Epithelial cell of esophagus (primary cell): Measurements from ENCODE around the gene RSL1D1.
A peak's percentile ranks its signal among the peaks of the same experiment; 100 is the strongest.

Experiments used
- DNase-seq: peaks from one replicate; pipeline ENCODE4 v3.0.0; 2010; ENCODE audit warnings: low read depth
- H3K4me3 ChIP-seq: 2 replicates; pipeline ENCODE4 v1.5.1; 2011; ENCODE audit warnings: mild to moderate bottlenecking, low read length, control low read depth
- TF ChIP-seq, protein P1 (sequence below): IDR thresholded peaks from 2 replicates; pipeline ENCODE4 v1.5.1; 2011; ENCODE audit warnings: low read depth, mild to moderate bottlenecking, low read length, control low read depth, inconsistent platforms; ENCODE audit not compliant: insufficient read depth; ENCODE audit errors: missing control alignments

Gene RSL1D1

DNA sequence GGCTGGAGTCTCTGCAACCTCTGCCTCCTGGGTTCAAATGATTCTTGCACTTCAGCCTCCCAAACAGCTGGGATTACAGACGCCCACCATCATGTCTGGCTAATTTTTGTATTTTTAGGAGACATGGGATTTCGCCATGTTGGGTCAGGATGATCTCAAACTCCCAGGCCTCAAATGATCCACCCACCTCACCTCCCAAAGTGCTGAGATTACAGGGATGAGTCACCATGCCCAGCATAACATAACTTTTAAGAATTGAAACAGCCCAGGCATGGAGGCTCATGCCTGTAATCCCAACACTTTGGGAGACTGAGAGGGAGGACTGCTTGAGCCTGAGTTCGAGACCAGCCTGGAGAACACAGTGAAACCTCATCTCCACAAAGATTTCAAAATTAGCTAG, 2.5 kb downstream of the RSL1D1 start:
- no peak overlapping the region for H3K4me3 ChIP-seq
- peak; percentile 67 for DNase-seq
- TF ChIP-seq, protein P1, sequence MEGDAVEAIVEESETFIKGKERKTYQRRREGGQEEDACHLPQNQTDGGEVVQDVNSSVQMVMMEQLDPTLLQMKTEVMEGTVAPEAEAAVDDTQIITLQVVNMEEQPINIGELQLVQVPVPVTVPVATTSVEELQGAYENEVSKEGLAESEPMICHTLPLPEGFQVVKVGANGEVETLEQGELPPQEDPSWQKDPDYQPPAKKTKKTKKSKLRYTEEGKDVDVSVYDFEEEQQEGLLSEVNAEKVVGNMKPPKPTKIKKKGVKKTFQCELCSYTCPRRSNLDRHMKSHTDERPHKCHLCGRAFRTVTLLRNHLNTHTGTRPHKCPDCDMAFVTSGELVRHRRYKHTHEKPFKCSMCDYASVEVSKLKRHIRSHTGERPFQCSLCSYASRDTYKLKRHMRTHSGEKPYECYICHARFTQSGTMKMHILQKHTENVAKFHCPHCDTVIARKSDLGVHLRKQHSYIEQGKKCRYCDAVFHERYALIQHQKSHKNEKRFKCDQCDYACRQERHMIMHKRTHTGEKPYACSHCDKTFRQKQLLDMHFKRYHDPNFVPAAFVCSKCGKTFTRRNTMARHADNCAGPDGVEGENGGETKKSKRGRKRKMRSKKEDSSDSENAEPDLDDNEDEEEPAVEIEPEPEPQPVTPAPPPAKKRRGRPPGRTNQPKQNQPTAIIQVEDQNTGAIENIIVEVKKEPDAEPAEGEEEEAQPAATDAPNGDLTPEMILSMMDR, result no peak

DNA sequence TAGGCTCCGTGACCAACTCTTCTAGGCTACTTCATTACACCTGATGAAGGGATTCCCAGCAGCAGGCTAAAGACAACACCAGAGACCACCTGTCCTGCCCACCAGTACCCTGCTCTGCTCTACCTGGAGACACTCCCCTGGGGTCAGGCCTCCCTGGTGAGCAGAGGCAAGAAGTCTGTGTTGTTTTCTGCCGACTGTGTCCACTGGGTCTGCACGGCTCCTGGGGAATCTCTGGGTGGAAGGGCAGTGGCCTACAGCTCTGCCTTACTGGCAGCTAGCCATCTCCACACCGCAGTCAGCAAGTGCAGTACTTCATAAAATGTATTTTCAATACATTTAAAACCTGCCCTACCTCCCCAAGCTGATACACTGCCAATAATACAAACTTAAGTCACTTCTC, 6.8 kb downstream of the RSL1D1 start:
- TF ChIP-seq, protein P1, result no peak
- DNase-seq, result no peak
- no peak overlapping the region for H3K4me3 ChIP-seq

DNA sequence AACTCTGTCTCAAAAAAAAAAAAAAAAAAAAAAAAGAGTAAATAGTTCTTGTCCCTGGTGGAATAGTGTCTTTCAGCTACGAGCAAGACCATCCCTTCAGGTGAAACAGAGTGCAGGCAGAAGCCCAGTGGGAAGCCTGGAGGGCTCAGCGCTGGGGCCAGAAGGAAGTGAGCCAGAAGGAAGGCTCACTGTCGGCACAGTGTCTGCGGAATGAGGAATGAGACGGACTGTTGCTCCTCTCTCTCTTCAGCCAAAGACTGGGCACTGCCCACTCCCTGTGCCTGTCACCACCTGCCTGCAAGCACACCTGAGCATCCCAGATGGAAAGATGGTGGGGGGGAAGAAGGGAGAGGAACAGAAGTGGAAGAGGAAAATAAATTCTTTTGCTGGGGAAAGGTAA, 7.5 kb downstream of the RSL1D1 start:
- TF ChIP-seq, protein P1, result no peak
- no peak for DNase-seq
- H3K4me3 ChIP-seq, result no peak overlapping the region

DNA sequence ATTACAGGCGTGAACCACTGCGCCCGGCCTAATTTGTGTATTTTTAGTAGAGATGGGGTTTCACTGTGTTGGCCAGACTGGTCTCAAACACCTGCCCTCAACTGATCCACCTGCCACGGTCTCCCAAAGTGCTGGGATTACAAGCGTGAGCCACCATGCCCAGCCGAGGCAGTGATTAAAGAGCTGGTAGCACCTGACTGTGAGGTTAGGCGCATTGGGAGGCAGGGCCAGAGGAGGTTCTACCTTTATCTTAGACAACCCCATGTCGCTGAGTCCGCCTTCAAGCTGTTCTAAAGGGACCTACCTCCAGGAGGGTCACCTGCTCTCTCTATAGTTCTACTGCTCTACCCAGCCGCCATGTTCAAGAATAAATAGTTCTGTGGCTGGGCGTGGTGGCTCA, 8.1 kb downstream of the RSL1D1 start:
- no peak overlapping the region for H3K4me3 ChIP-seq
- no peak for DNase-seq
- TF ChIP-seq, protein P1, result no peak

DNA sequence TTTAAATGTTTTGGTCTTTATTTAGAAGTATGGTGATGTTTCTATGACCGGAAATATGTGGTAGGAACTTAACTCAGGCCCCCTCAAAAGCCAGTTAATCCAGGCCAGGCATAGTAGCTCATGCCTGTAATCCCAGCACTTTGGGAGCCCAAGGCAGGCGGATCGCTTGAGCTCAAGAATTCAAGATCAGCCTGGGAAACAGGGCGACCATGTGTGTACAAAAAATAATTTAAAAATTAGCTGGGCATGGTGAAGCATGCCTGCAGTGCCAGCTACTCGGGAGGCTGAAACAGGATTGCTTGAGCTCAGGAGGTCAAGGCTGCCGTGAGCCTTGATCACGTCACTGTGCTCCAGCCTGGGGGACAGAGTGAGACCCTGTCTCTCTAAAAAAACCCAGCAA, 10.3 kb downstream of the RSL1D1 start:
- no peak for DNase-seq
- no peak overlapping the region for H3K4me3 ChIP-seq
- TF ChIP-seq, protein P1, result no peak

DNA sequence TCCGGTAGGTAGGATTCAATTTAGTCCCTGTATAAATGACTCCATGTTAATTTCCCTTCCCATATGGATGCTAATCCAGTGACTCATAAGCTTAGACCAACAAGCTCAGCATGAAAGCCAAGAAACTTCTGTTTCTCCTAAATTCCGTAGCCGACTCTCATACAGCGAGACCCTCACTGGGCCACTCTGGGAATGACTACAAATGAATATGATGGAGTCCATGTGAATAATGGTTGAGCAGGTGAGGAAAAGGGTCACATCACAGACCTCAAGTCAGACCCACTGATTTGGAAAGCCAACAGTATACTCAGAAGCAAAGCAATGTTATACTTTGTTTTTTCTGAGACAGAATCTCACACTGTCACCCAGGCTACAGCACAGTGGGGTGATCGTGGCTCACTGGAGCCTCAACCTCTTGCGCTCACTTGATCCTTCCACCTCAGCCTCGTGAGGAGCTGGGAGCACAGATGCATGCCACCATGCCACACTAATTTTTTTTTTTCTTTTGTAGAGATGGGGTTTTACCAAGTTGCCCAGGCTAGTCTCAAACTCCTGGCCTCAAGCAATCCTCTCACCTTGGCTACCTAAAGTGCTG, 14.6 kb downstream of the RSL1D1 start:
- TF ChIP-seq, protein P1, result no peak
- DNase-seq, result peak; percentile 57
- no peak overlapping the region for H3K4me3 ChIP-seq
